ENCODE measurements around the gene PARD3B. TPM values are rescaled to one million over a fixed set of nuclear protein-coding genes. Genes with fewer than 3 reads are reported as not detected.

PARD3B gene
- total and polyA plus RNA-seq, 2 of the 8 experiments (the other 6 are each of a cell fraction or from before 2014, with no cell fraction given) = 1.2 to 5.7 TPM

- no peak for TF ChIP-seq SAP30 (IDR thresholded peaks at IDR 0.05; ENCODE audit: insufficient read depth, insufficient replicate concordance, low read length)
Measured at GRCh38 chr2:205662206-205662965, 1117.1 kb downstream of the PARD3B start (continued).

Data from H1 (cell line).